Esophagus squamous epithelium (tissue), 5 donors: ENCODE measurements around the gene MEIOSIN. TPM values are rescaled to one million over a fixed set of nuclear protein-coding genes. Genes with fewer than 3 reads are reported as not detected.

Experiments
- DNase-seq: peaks from one replicate; lab custom pipeline; 2025; lab: John Stamatoyannopoulos, UW
- H3K27ac ChIP-seq, 4 donors: fragments of 200-600 bp; sonication (generic); one replicate each; pipeline ENCODE4 v1.5.1; 2016 to 2019; ENCODE audit warnings: mild to moderate bottlenecking in 1 of 4
- H3K27me3 ChIP-seq, 4 donors: fragments of 200-600 bp; sonication (generic); 1 replicate in 3 of 4; 2 replicates in 1 of 4; pipeline versions ENCODE4 v1.5.1 to v1.6.0; 2017 to 2021; ENCODE audit warnings: antibody characterized with exemption in 1 of 4
- H3K36me3 ChIP-seq, 3 donors: fragments of 200-600 bp; sonication (generic); one replicate each; pipeline ENCODE4 v1.5.1; 2016 to 2019
- H3K4me1 ChIP-seq, 3 donors: fragments of 200-600 bp; sonication (generic); one replicate each; pipeline ENCODE4 v1.5.1; 2017 to 2019
- H3K4me3 ChIP-seq, 4 donors: fragments of 200-600 bp; sonication (generic); 1 replicate in 3 of 4; 2 replicates in 1 of 4; pipeline ENCODE4 v1.5.1; 2016 to 2019; ENCODE audit warnings: mild to moderate bottlenecking in 2 of 4, moderate library complexity in 1 of 4
- H3K9me3 ChIP-seq, 3 donors: fragments of 200-600 bp; sonication (generic); one replicate each; pipeline ENCODE4 v1.5.1; 2016 to 2019
- CTCF ChIP-seq, 6 experiments: fragments of 450-650 bp in 4 of 6; fragments of 200-600 bp in 2 of 6; sonication (generic) in 2 of 6; IDR thresholded peaks; one replicate each; pipeline ENCODE4 v1.5.1; 2016 to 2019; ENCODE audit warnings: antibody characterized with exemption in 6 of 6, mild to moderate bottlenecking in 4 of 6, moderate library complexity in 4 of 6
- POLR2A ChIP-seq, 4 donors: fragments of 450-650 bp; IDR thresholded peaks; one replicate each; pipeline ENCODE4 v1.6.1; 2017; ENCODE audit warnings: antibody characterized with exemption in 4 of 4, mild to moderate bottlenecking in 4 of 4, moderate library complexity in 3 of 4
- WGBS, 2 donors: methylation state at CpG; one replicate each; pipeline ENCODE4 v1.1.5; 2018; 5-methylcytosine and 5-hydroxymethylcytosine counted together
- intact Hi-C: fragments of 100-400 bp; cut with DNase I; formaldehyde crosslinking; loops from one replicate; pipeline ENCODE4 v1.15.0; 2022
- total RNA-seq, 4 donors: library from RNA; depleted of rRNA; stranded (reverse); fragments of >200 nt; gene quantifications; one replicate each; pipeline ENCODE4 v1.1.0, GENCODE V29; 2016
- donor health status: DM: yes; HTN: yes; CAD: no.

The MEIOSIN gene
- total RNA-seq, 4 donors from 2014 or later: not detected

- TF ChIP-seq CTCF (IDR thresholded peaks at IDR 0.05): no peak
- no peak for DNase-seq
- 70 to 73% methylated on average over 2 to 3 of the region's 4 CpGs for WGBS, 2 donors
- intact Hi-C loops: no loop called here
- Histone ChIP-seq H3K27me3 (no peaks in the 10 kb centered on the region), H3K36me3 (peaks cover 19 to 44% (median 20%) of the 10 kb centered on the region in 3 donors), H3K4me3 (no peak overlapping the region), H3K4me1 (peaks cover 45 to 71% (median 56%) of the 10 kb centered on the region in 3 donors), H3K27ac (peak overlapping the region; percentile 79 to 92 (median 89)), H3K9me3 (no peaks in the 10 kb centered on the region)
Observed at GRCh38 chr19:45784096-45784495, 50.9 kb downstream of the MEIOSIN start.

- TF ChIP-seq POLR2A (IDR thresholded peaks at IDR 0.05) (no peak), CTCF (IDR thresholded peaks at IDR 0.05) (no peak)
- Histone ChIP-seq H3K27ac (peak overlapping the region; percentile 79 to 92 (median 89)), H3K36me3 (peaks cover 19 to 54% (median 23%) of the 10 kb centered on the region in 3 donors), H3K4me1 (peaks cover 37 to 62% (median 48%) of the 10 kb centered on the region in 3 donors), H3K27me3 (no peaks in the 10 kb centered on the region), H3K4me3 (no peak overlapping the region), H3K9me3 (no peaks in the 10 kb centered on the region)
- intact Hi-C loops: no loop called here
- DNase-seq: no peak
- WGBS, 2 donors: 64 to 67% methylated on average over 4 of the region's 5 CpGs
Observed at GRCh38 chr19:45785097-45785496, 51.9 kb downstream of the MEIOSIN start.

GRCh38 chr19:45785781-45786532 is 52.7 kb downstream of the MEIOSIN start:
- no peaks in the 10 kb centered on the region for H3K27me3 ChIP-seq
- intact Hi-C loops: no loop called here
- 86% methylated on average over 24 of the region's 57 CpGs; no CpG with 5 or more reads in 1 of the 2 donors for WGBS, 2 donors

GRCh38 chr19:45786533-45786894 is 53.3 kb downstream of the MEIOSIN start:
- Histone ChIP-seq H3K27me3 (no peaks in the 10 kb centered on the region), H3K4me3 (no peak overlapping the region), H3K27ac (no peak overlapping the region), H3K4me1 (peaks cover 33 to 62% (median 43%) of the 10 kb centered on the region in 3 donors), H3K36me3 (peaks cover 22 to 64% (median 26%) of the 10 kb centered on the region in 3 donors), H3K9me3 (no peaks in the 10 kb centered on the region)
- DNase-seq: no peak
- TF ChIP-seq CTCF (IDR thresholded peaks at IDR 0.05): no peak
- TF ChIP-seq POLR2A (IDR thresholded peaks at IDR 0.05): no peak
- 94% methylated on average over 7 of the region's 21 CpGs; no CpG with 5 or more reads in 1 of the 2 donors for WGBS, 2 donors
- intact Hi-C loops: no loop called here

More at GRCh38 chr19:45785781-45786532, 52.7 kb downstream of the MEIOSIN start:
- peaks cover 22 to 63% (median 26%) of the 10 kb centered on the region in 3 donors for H3K36me3 ChIP-seq
- peaks cover 33 to 62% (median 43%) of the 10 kb centered on the region in 3 donors for H3K4me1 ChIP-seq
- DNase-seq: no peak
- no peaks in the 10 kb centered on the region for H3K9me3 ChIP-seq
- H3K4me3 ChIP-seq: no peak overlapping the region
- no peak for TF ChIP-seq CTCF (IDR thresholded peaks at IDR 0.05)
- TF ChIP-seq POLR2A (IDR thresholded peaks at IDR 0.05): no peak
- peak overlapping the region in 3 of 4 donors; percentile 87 to 92 (median 91) for H3K27ac ChIP-seq

DNA sequence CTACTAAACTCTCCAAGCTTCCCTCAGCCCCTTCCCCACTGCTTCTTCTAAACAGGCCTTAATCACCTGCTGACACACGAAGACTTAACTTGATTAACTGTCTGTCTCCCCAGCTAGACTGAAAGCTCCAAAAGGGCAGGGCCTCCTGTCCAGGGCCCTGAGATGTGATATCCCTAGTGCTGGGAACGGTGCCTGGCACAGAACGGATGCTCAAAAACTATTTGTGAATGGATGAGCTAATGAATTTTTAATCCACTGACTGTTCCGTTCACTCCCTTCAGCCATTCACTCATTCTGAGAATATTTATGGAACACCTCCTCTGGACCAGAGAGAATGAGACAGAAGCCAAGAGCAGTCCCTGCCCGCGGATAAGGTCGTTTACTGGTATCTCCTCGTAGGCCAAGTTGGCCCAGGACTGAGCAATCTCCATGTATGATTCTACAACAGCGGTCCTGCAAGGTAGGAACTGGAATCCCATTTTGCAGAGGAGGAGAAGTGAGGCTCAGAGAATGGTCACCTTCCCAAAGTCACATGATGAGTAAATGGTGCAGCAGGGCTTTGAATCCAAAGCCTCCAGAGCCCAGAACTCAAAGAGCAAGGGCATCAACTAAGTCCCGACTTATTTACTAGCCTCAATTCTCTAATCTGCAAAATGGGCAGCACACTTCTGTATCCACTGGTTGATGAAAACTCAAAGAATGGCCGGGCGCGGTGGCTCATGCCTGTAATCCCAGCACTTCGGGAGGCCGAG is 56.0 kb downstream of the MEIOSIN start:
- H3K27ac ChIP-seq: no peak overlapping the region
- WGBS, 2 donors: 86 to 94% methylated on average over 11 to 14 of the region's 15 CpGs
- no peak for TF ChIP-seq CTCF (IDR thresholded peaks at IDR 0.05)
- no peak for TF ChIP-seq POLR2A (IDR thresholded peaks at IDR 0.05)
- no peak for DNase-seq
- peaks cover 22 to 64% (median 26%) of the 10 kb centered on the region in 3 donors for H3K36me3 ChIP-seq
- peaks cover 16 to 49% (median 25%) of the 10 kb centered on the region in 3 donors for H3K4me1 ChIP-seq
- H3K9me3 ChIP-seq: no peaks in the 10 kb centered on the region
- no peaks in the 10 kb centered on the region for H3K27me3 ChIP-seq
- intact Hi-C loops: no loop called here
- H3K4me3 ChIP-seq: no peak overlapping the region
